Fibroblast of the aortic adventitia (primary cell): ENCODE measurements around the gene CASS4. TPM values are rescaled to one million over a fixed set of nuclear protein-coding genes. Genes with fewer than 3 reads are reported as not detected.

Experiments
- DNase-seq: peaks from one replicate; pipeline ENCODE4 v3.0.0-alpha.2; 2010; ENCODE audit warnings: low read depth
- H3K4me3 ChIP-seq: 2 replicates; pipeline ENCODE4 v1.5.1; 2011; ENCODE audit warnings: low read depth, mild to moderate bottlenecking, control low read depth, low read length, moderate library complexity
- total RNA-seq: library from RNA; depleted of rRNA; stranded (reverse); fragments of >200 nt; gene quantifications from 2 replicates; pipeline ENCODE4 v1.2.3, GENCODE V29; 2012; ENCODE audit warnings: low replicate concordance
- TF ChIP-seq, protein P1 (sequence below): IDR thresholded peaks from 2 replicates; pipeline ENCODE4 v1.5.1; 2011; ENCODE audit warnings: mild to moderate bottlenecking, low read length, control low read depth, inconsistent platforms; ENCODE audit not compliant: insufficient read depth

CASS4 gene, protein sequence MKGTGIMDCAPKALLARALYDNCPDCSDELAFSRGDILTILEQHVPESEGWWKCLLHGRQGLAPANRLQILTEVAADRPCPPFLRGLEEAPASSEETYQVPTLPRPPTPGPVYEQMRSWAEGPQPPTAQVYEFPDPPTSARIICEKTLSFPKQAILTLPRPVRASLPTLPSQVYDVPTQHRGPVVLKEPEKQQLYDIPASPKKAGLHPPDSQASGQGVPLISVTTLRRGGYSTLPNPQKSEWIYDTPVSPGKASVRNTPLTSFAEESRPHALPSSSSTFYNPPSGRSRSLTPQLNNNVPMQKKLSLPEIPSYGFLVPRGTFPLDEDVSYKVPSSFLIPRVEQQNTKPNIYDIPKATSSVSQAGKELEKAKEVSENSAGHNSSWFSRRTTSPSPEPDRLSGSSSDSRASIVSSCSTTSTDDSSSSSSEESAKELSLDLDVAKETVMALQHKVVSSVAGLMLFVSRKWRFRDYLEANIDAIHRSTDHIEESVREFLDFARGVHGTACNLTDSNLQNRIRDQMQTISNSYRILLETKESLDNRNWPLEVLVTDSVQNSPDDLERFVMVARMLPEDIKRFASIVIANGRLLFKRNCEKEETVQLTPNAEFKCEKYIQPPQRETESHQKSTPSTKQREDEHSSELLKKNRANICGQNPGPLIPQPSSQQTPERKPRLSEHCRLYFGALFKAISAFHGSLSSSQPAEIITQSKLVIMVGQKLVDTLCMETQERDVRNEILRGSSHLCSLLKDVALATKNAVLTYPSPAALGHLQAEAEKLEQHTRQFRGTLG
- total RNA-seq: 0.09 and 0.49 TPM in 2 replicates

- H3K4me3 ChIP-seq: no peak within 1 kb of the TSS
- TF ChIP-seq, protein P1, sequence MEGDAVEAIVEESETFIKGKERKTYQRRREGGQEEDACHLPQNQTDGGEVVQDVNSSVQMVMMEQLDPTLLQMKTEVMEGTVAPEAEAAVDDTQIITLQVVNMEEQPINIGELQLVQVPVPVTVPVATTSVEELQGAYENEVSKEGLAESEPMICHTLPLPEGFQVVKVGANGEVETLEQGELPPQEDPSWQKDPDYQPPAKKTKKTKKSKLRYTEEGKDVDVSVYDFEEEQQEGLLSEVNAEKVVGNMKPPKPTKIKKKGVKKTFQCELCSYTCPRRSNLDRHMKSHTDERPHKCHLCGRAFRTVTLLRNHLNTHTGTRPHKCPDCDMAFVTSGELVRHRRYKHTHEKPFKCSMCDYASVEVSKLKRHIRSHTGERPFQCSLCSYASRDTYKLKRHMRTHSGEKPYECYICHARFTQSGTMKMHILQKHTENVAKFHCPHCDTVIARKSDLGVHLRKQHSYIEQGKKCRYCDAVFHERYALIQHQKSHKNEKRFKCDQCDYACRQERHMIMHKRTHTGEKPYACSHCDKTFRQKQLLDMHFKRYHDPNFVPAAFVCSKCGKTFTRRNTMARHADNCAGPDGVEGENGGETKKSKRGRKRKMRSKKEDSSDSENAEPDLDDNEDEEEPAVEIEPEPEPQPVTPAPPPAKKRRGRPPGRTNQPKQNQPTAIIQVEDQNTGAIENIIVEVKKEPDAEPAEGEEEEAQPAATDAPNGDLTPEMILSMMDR: no peak
- peak; percentile 78 for DNase-seq
Observed at GRCh38 chr20:56411759-56412472, at the start of gene CASS4. TSS of gene CASS4 (plus strand) at chr20:56412260. CDS start at chr20:56412459, 199 bp downstream.

DNA sequence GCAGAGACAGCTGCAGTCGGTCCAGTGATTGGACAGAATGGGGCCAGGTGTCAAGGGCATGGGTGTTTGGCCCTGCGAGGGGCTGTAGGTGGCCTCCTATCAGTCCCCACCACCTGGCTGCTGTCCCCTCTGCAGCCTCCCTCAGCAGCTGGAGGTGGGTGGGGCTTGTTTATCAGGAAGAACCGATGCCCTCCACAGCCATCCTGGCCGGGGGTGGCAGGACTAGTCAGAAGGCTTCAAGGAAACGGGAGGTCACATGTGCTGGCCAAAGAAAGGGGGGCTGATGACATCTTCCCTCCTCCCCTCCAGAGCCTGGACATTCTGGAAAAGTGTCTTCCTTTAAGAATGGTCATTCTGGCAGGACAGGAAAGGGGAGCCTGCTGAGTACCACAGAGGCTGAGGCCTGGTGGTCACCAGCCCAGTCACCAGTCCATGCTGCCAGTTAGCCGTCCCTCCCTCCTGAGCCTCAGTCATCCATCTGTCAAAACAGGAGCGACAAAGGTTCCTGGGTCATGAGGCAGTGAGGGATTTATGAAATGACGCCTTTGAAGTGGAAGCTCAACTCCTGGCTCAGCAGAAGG, 49.1 kb upstream of the CASS4 start:
- no peak overlapping the region for H3K4me3 ChIP-seq
- TF ChIP-seq, protein P1: no peak
- no peak for DNase-seq

- TF ChIP-seq, protein P1: no peak
- DNase-seq: no peak
- H3K4me3 ChIP-seq: no peak overlapping the region
Observed at GRCh38 chr20:56363491-56363890, 48.6 kb upstream of the CASS4 start.

- no peak for DNase-seq
- TF ChIP-seq, protein P1: no peak
Observed at GRCh38 chr20:56368351-56369134, 43.5 kb upstream of the CASS4 start.

DNA sequence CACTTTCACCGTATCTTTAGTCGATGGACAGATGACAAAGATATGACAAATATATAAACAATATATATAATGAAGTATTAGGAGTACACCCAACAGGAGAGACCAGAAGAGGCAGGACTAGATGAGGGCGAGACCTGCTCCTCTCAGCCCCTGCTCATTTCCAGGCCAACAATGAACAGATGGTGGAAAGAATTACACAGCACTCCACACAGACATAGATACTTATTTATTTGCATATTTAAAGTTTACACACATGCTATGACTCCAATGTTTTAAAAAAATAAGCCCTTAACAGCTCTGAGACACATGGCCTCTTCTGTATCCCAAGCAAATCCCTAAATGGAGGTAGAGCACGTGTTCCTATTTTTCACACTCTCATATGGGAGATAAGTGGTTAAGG, 42.9 kb upstream of the CASS4 start:
- no peak overlapping the region for H3K4me3 ChIP-seq
- TF ChIP-seq, protein P1: no peak
- no peak for DNase-seq

More at GRCh38 chr20:56368351-56369134, 43.5 kb upstream of the CASS4 start:
- H3K4me3 ChIP-seq: no peak overlapping the region
